ENCODE results near the gene MICU1.

MICU1 gene

DNA sequence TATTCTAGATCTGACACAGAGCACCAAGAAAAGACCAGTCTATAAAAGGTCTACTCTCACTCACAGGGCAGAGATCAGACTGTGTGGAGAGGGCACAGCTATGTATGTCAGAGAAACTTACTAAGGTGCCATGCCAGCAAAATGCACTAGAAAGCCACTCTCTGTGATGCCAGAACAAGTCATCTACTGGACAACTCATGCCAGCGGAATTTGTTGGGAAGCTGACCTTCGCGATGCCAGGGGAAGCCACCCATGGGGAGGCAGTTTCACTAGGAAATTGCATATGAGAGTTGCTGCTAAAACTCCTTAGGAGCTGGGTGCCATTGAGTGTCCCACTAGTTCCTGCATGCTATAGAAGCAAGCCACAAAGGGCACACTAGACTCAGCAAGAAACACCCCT is 58.5 kb downstream of the MICU1 start:
- TF ChIP-seq, protein P1, sequence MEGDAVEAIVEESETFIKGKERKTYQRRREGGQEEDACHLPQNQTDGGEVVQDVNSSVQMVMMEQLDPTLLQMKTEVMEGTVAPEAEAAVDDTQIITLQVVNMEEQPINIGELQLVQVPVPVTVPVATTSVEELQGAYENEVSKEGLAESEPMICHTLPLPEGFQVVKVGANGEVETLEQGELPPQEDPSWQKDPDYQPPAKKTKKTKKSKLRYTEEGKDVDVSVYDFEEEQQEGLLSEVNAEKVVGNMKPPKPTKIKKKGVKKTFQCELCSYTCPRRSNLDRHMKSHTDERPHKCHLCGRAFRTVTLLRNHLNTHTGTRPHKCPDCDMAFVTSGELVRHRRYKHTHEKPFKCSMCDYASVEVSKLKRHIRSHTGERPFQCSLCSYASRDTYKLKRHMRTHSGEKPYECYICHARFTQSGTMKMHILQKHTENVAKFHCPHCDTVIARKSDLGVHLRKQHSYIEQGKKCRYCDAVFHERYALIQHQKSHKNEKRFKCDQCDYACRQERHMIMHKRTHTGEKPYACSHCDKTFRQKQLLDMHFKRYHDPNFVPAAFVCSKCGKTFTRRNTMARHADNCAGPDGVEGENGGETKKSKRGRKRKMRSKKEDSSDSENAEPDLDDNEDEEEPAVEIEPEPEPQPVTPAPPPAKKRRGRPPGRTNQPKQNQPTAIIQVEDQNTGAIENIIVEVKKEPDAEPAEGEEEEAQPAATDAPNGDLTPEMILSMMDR (IDR thresholded peaks at IDR 0.05; ENCODE audit: control insufficient read depth, extremely low read depth, insufficient read depth), result no peak
- no peak overlapping the region for H3K4me3 ChIP-seq (ENCODE audit: low read depth, low read length)
- no peak for DNase-seq (ENCODE audit: low read depth)

DNA sequence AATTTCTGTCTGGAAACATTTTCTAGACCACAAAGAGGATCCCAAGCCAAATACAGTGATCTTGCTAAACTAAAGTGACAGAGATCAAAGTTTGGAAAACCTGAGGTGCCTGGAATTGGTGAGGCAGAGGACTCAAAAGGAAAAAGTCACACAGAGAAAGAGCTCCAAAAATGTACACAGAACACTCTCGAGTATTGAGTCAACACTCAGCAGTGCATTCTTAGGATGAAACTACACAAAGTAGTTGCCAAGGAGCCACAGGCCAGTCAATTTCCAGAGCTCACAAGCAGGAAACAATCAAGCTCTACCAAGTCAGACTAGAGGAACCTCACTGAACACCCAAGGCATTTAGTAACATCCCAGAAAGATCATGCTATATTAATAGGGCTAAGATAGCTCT is 61.3 kb downstream of the MICU1 start:
- H3K4me3 ChIP-seq (ENCODE audit: low read depth, low read length), result no peak overlapping the region
- DNase-seq (ENCODE audit: low read depth), result no peak
- TF ChIP-seq, protein P1 (IDR thresholded peaks at IDR 0.05; ENCODE audit: control insufficient read depth, extremely low read depth, insufficient read depth), result no peak

DNA sequence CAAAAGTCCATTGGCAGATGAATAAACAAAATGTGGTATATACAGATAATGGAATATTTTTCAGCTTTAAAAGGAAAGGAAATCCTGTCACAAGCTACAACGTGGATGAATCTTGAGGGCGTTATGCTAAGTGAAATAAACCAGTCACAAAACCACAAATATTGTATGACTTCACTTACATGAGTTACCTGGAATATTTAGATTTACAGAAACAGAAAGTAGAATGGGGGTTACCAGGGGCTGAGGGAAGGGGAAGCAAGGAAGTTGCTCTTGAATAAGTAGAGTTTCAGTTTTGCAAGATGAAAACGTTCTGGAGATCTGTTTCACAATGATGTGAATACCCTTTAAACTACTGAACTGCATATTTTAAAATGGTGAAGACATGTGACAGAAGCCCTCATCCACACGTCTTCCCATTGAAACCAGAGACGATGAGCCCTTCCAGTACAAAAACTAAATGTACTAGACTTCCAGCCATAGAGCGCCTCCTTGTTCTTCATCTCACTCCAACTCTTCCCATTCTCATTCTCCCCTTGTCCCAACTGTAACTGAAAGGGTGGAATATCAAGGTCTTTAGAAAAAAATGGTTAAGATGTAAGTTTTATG is 62.4 kb downstream of the MICU1 start:
- no peak for DNase-seq (ENCODE audit: low read depth)
- TF ChIP-seq, protein P1 (IDR thresholded peaks at IDR 0.05; ENCODE audit: control insufficient read depth, extremely low read depth, insufficient read depth), result no peak
- H3K4me3 ChIP-seq (ENCODE audit: low read depth, low read length), result no peak overlapping the region

DNA sequence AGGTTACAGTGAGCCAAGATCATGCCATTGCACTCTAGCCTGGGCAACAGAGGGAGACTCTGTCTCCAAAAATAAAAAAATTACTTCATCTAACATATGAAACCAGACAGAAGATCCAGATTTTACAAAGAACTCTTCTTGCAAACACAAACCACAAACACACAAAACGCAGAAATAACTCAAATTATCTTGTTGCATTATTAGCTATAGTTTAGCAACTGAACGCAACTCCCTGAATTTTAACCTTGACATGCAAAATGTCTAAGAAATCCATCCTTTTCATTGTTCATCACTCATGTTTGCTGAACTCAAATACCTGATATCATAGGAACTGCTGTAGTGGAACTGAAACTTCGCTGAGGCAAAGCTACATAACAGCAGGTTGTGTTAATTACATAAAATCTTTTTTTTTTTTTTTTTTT is 64.1 kb downstream of the MICU1 start:
- H3K4me3 ChIP-seq (ENCODE audit: low read depth, low read length), result no peak overlapping the region
- DNase-seq (ENCODE audit: low read depth), result no peak
- TF ChIP-seq, protein P1 (IDR thresholded peaks at IDR 0.05; ENCODE audit: control insufficient read depth, extremely low read depth, insufficient read depth), result no peak

DNA sequence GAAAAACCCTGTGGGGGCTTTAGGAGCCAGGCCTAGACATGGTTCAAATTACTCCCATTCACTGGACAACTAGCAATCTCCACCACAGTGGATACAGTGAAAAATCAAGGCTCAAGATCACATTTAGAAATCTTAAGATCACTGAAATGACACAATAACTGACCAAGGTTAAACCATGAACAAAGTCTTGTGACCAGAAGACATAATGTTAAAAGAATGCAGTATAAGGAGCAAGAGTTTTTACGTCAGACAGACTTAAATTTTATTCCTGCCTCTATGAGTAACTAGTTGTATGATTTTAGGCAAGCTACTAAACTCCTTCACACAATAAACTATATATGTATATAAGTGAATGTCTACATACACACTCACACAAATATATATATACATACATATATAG is 68.5 kb downstream of the MICU1 start:
- TF ChIP-seq, protein P1 (IDR thresholded peaks at IDR 0.05; ENCODE audit: control insufficient read depth, extremely low read depth, insufficient read depth), result no peak
- H3K4me3 ChIP-seq (ENCODE audit: low read depth, low read length), result no peak overlapping the region
- DNase-seq (ENCODE audit: low read depth), result no peak

DNA sequence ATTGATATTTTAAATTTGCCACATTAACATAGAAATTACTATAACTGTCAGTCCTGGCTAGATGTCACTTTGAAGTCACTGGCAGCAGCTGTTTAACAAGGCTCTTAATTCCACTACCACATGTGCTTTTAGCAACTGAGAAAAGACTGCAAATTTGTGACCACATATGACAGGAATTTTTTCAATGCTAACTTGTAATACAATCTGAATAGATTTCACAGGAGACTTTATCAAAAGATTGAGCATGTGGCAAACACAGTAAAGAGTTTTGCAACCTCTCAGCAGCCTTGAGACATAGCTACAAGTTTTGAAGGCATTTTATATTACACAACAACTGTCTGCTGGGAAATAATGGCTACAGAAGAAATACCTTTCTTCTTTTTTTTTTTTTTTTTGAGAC is 73.0 kb downstream of the MICU1 start:
- TF ChIP-seq, protein P1 (IDR thresholded peaks at IDR 0.05; ENCODE audit: control insufficient read depth, extremely low read depth, insufficient read depth), result no peak
- H3K4me3 ChIP-seq (ENCODE audit: low read depth, low read length), result no peak overlapping the region
- DNase-seq (ENCODE audit: low read depth), result no peak

DNA sequence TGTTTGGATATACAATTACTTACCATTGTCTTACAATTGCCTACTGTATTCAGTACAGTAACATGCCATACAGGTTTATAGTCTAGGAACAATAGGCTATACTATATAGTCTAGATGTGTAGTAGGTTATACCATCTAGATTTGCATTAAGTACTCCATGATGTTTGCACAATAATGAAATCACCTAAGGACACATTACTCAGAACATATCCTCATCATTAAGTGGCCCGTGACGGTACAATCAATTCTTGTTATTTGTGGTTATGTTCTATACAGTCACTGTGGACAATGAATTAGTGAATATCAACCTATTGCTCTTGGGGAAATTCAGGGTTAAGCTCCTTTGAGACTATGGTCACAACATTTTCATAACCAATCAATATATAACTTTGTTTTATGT is 75.6 kb downstream of the MICU1 start:
- TF ChIP-seq, protein P1 (IDR thresholded peaks at IDR 0.05; ENCODE audit: control insufficient read depth, extremely low read depth, insufficient read depth), result no peak
- no peak overlapping the region for H3K4me3 ChIP-seq (ENCODE audit: low read depth, low read length)
- DNase-seq (ENCODE audit: low read depth), result no peak

All from LNCaP clone FGC (cell line).